Measurements from ENCODE around the gene CACNA2D3.

Gene CACNA2D3

GRCh38 chr3:55007971-55008370 is 885.6 kb downstream of the CACNA2D3 start:
- DNase-seq (ENCODE audit: low spot score), result no peak

DNA sequence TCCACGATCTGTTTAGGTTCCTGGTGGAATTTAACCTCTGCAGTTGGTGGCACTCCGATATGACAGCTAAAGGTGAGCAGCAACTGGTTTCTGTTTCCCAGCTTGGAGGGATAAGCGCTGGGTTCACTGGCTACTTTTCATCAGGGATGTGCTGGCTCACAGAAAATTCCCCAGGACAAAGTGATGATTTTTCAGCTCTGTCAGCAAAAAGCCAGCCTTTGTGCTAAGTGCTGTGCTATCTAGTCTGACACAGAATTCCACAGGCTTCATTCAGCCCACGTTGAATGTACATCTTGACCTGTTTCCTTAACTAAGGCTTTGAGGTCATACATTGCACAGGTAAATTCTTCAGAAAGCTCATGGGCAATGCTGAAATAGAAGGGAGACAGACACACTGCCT is 887.0 kb downstream of the CACNA2D3 start:
- DNase-seq (ENCODE audit: low spot score), result no peak

DNA sequence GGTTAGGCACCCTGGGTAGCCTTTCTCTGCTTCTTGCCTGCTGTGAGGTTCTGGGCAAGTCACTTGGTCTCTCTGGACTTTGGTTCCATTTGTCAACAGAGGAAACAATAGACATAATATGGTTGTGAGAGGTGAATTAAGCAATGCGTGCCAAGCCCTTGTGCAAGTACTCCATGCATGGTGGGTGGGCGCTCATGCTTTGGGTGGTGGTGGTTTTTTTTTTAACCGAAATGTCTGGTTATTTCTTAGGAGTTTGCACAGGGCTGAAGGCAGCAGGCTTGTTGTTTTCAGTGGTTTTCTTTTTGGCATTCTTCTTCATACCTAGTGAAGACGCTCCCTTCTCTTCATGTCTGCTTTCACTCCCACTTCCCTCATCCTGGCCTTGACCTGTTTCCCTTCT is 889.7 kb downstream of the CACNA2D3 start:
- no peak for DNase-seq (ENCODE audit: low spot score)

GRCh38 chr3:55013145-55013925 is 891.0 kb downstream of the CACNA2D3 start:
- DNase-seq (ENCODE audit: low spot score), result peak; percentile 37

GRCh38 chr3:55014081-55014480 is 891.7 kb downstream of the CACNA2D3 start:
- no peak for DNase-seq (ENCODE audit: low spot score)

- DNase-seq (ENCODE audit: low spot score), result no peak
These were observed 892.6 kb downstream of the CACNA2D3 start for GRCh38 chr3:55014906-55015305.

DNA sequence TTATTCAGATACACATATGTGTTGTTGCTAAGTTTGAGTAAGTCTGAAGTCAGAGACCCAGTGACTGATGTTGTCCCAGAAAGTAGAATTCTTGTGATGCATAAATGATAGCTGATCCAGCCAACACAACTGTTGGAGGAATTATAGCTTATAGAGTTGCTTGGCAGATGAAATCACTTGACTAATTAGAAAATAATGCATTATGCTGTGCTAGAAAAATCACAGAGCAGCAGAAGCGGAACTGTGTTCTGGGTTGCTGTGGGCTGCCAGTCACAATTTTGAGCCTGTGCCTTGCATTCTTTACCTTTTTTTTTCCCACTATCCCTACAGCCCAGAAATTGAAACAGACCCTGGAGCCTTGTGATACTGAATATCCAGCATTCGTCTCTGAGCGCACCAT is 895.5 kb downstream of the CACNA2D3 start:
- DNase-seq (ENCODE audit: low spot score), result no peak

- no peak for DNase-seq (ENCODE audit: low spot score)
These were observed 908.6 kb downstream of the CACNA2D3 start for GRCh38 chr3:55030938-55031337.

DNA sequence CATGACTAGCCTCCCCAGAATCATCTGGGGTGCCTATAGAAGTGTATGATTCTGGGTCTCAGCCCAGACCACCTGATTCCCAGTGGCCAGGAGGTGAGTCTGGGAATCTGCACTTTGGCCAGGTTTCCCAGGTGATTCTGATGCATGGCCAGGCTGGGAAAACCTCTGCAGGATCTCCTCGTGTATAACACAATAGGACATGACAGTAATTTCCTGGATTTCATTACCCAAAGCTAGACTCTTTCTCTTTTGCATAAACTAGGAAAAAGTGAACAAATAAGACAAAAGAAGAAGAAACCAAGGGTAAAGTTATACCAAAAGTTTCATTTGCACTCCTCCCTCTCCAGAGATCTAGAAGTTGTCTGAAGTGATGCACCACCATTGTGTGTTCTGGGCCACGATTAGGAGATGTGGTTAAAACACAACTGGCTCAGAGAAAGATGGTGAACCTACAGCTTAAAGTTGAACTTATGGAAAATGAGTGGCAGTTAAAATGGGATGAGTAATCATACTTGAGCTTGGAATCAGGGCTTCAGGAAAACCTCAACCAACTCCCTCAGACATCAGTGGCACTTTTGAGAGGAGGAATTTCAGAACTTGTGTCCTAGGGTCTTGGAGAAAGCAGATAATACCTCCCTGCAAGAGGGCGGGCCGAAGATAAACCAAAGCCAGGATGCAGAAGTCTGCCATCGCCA is 914.7 kb downstream of the CACNA2D3 start:
- DNase-seq (ENCODE audit: low spot score), result no peak

GRCh38 chr3:55042591-55042990 is 920.2 kb downstream of the CACNA2D3 start:
- no peak for DNase-seq (ENCODE audit: low spot score)

DNA sequence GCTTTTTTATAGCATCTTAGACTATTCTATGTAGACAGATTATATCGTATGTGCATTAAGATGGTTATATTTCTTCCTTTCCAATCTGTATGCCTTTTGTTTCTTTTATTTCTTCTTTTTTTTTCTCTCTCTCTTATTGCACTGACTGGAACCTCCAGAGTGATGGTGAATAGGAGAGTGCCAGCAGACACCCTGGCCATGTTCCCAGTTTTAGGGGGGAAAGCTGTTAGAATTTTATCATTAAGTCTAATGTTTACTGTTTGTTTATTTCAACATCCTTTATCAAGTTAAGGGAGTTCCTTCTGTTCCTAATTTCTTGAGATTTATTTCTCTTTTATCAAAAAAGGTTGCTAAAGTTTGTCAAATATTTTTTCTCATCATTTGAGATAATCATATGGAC is 922.1 kb downstream of the CACNA2D3 start:
- no peak for DNase-seq (ENCODE audit: low spot score)

DNA sequence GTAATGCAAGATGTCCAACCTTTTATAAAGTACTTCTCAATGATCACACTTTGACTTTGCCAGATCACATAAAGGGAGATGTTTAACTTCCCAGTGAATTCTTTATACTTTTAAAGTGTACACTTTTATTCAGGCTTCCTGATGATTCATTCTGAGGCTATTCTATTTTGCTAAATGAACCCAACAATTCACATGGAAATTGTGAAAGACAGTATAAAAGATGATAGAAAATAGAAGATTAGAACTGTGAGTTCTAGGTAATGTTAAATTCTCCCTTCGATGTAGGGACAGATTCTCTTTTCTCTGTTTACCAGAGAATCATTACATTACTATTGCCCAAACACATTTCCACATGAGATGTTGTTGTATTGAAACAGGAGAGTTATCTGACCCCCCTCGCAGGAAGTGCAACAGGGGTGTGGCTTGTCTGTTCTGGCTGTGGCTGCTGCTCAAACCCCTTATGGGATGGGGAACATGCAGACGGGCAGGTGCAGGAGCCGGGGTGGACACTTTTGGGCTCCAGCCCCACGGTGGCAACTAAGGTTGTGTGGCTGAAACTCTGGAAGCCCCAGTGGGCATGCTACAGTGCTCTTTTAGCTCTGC is 936.8 kb downstream of the CACNA2D3 start:
- no peak for DNase-seq (ENCODE audit: low spot score)

DNA sequence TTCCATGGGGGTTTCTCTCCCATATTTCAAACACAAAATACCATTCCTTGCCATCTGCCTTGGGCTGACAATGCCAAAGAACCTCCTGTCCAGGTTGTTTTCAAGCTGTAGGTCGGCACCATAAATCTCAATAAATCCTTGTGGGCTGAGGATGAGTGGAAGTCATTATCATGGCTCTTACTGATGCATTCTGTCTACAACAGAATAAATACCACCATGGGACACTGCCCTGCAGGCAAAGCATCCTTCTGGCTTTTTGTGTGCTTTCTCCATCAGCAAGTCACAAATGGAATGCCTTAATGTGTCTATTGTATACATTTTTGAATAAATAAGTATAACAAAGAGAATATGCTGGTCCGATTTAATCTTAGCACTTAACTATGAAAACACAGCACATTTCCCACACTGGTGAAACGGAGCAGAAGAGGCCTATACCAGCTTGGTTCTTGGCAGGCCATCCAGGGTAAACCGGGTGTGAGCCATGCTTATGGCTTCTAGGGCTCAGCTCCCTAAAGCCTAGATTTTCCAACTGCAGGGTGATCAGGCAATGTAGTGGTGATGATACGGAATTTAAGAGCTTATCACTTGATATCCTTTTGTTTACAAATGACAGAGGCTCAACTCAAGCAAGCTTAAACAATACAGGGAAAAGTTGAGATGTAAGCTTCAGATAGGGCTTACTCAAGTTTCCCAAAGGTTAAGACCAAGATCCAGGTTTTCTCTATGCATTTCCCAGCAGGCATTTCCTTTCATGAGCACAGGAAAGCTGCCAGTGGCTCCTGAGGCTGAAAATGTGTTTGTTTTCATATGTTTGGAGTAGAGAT is 938.8 kb downstream of the CACNA2D3 start:
- no peak for DNase-seq (ENCODE audit: low spot score)

DNA sequence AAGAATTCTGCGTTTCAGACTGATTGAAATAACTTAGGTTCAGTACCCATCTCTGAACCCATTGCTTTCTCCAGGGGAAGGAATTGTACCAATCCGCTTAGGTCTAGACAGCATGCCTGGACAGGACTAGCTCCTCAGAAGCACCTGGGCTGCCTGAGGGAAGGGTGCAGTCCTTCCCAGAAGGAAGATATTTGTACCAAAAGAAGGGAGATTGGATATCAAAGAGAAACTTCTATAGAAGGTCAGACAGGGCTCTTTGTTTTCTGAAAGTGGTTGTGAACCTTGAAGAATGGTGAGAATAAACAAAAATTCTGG is 939.3 kb downstream of the CACNA2D3 start:
- no peak for DNase-seq (ENCODE audit: low spot score)

DNA sequence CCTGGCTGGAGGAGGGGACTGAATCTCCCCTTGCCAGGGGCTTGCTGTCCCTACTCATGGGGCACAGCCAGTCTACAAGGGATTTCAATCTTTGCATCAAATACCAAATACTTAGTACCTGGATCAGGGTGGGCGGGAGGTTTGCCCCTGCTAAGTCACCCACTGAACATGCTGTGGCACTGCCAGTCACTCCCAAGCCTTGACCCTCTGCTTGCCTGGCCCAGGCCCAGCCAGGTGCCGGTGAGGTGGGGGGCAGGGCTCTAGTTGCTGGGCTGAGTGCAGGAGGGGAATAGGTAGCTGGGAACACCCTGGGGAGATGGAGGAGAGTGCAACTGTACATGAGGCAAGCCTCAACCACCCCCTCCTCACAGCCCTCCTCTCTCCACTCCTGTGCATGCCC is 941.8 kb downstream of the CACNA2D3 start:
- no peak for DNase-seq (ENCODE audit: low spot score)

DNA sequence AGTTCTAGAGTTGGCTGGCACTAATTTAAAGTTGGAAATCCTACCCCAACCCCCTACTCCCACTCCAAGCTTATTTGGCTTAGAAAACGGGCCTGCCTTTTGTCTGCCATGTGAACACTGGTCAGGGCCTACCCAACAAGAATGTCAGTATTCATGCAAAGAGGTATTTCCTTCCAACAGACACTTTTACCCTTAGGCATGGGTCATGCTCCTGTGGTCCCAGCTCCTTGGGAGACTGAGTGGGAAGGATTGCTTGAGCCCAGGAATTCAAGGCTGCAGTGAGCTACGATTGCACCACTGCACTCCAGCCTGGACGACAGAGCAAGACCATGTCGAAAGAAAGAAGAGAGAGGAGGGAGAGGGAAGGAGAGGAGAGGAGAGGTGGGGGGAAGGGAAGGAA is 943.0 kb downstream of the CACNA2D3 start:
- DNase-seq (ENCODE audit: low spot score), result no peak

GRCh38 chr3:55066551-55067047 is 944.2 kb downstream of the CACNA2D3 start:
- no peak for DNase-seq (ENCODE audit: low spot score)

DNA sequence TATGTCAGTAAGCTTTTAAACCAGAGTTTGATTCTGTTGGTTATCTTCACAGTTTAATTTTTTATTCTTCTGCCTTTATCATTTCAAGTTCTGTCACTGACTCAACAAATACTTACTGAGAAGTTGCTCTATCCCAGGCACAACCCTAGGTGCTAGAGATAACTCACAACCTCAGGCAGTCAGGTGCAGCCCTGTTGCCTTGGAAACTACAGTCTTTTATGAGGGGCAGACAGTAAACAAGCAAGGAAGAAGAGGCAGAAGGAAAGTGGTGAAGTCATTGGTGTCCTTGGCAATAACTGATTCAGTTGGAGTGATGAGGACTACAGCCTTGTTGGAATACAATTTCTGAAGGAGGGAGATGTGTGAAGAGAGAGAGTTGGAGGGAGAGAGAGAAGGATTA is 947.6 kb downstream of the CACNA2D3 start:
- DNase-seq (ENCODE audit: low spot score), result no peak

GRCh38 chr3:55074796-55075195 is 952.4 kb downstream of the CACNA2D3 start:
- no peak for DNase-seq (ENCODE audit: low spot score)

- no peak for DNase-seq (ENCODE audit: low spot score)
These were observed 953.5 kb downstream of the CACNA2D3 start for GRCh38 chr3:55075846-55076245.

DNA sequence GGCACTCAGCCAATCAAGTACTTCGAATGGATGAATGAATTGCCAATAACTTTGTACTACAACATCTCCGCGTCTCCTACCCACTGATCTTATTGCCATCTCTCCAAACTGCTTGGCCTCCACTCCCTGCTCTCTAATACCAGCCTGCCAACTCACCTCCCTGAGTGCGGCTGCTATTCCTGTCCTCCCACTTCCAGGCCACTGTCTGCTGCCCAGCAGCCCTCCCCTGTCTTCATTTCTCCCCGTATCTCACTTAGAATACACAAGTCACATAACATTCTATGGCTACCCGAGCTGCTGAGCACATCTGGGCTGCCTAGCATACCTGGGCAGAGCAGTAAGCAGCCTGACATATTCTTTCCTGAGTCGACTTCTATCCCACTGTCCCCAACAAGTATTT is 955.4 kb downstream of the CACNA2D3 start:
- DNase-seq (ENCODE audit: low spot score), result no peak

DNA sequence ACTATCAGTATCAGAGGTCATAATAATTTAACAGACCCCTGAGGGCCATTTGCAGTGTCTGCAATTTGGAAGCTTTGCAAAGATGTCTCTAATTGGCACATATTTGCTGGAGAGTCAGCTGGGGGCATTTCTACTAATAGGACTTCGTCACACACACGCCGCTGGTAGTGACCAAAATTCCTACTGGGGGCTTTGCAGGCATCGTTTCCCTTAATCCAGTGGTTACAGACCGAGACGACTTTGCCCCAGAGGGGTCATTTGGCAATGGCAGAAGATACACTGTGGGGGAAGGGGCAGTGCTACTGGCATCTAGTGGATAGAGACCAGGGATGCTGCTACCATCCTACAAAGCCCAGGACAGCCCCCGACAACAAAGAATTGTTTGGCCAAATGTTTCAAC is 956.5 kb downstream of the CACNA2D3 start:
- no peak for DNase-seq (ENCODE audit: low spot score)
